Measurements from ENCODE around the gene ST8SIA5.

Gene ST8SIA5

GRCh38 chr18:46727177-46727576 lies 29.7 kb downstream of the ST8SIA5 start:
- no peaks in the 10 kb centered on the region for H3K4me1 ChIP-seq (ENCODE audit: insufficient read depth, low read length, severe bottlenecking)
- H3K9me3 ChIP-seq (ENCODE audit: low read length): 0 out of 2 replicates have a peak, but pooled peaks cover 2% of the 10 kb centered on the region
- no peaks in the 10 kb centered on the region for H3F3A ChIP-seq (ENCODE audit: insufficient read depth, low read length)
- H4K20me1 ChIP-seq (ENCODE audit: insufficient read depth, low read length): no peaks in the 10 kb centered on the region
- no peaks in the 10 kb centered on the region; the same call in 1 of the 2 replicates for H3K27me3 ChIP-seq (ENCODE audit: insufficient read depth, low read length)
- no peak overlapping the region for H3K9ac ChIP-seq (ENCODE audit: low read length)
- H3K79me2 ChIP-seq (ENCODE audit: insufficient read depth, low read length): no peaks in the 10 kb centered on the region
- TF ChIP-seq CTCF (IDR thresholded peaks at IDR 0.05; ENCODE audit: low read length) (no peak), EZH2 (IDR thresholded peaks at IDR 0.05; ENCODE audit: borderline replicate concordance, low read length) (no peak)
- no peaks in the 10 kb centered on the region; the same call in 1 of the 2 replicates for H3K36me3 ChIP-seq (ENCODE audit: insufficient read depth, low read length)
- no peak overlapping the region for H3K27ac ChIP-seq (ENCODE audit: low read depth, low read length, poor library complexity, severe bottlenecking)
- H3K4me2 ChIP-seq (ENCODE audit: low read length): no peak overlapping the region
- no peak overlapping the region for H3K4me3 ChIP-seq (ENCODE audit: low read depth, low read length, poor library complexity, severe bottlenecking)
- H3K9me2 ChIP-seq (ENCODE audit: low read depth, low read length): no peaks in the 10 kb centered on the region
- no peak overlapping the region for H2AFZ ChIP-seq (ENCODE audit: low read length)

GRCh38 chr18:46725310-46725709 lies 31.5 kb downstream of the ST8SIA5 start:
- Histone ChIP-seq H3K4me1 (ENCODE audit: insufficient read depth, low read length, severe bottlenecking) (no peaks in the 10 kb centered on the region), H3K9me3 (ENCODE audit: low read length) (no peaks in the 10 kb centered on the region), H3K4me3 (ENCODE audit: low read depth, low read length, poor library complexity, severe bottlenecking) (no peak overlapping the region), H4K20me1 (ENCODE audit: insufficient read depth, low read length) (no peaks in the 10 kb centered on the region), H3K9ac (ENCODE audit: low read length) (no peak overlapping the region), H3K9me2 (ENCODE audit: low read depth, low read length) (no peaks in the 10 kb centered on the region), H3K27ac (ENCODE audit: low read depth, low read length, poor library complexity, severe bottlenecking) (no peak overlapping the region), H2AFZ (ENCODE audit: low read length) (no peak overlapping the region), H3K4me2 (ENCODE audit: low read length) (no peak overlapping the region), H3K79me2 (ENCODE audit: insufficient read depth, low read length) (no peaks in the 10 kb centered on the region), H3F3A (ENCODE audit: insufficient read depth, low read length) (no peaks in the 10 kb centered on the region), H3K27me3 (ENCODE audit: insufficient read depth, low read length) (no peaks in the 10 kb centered on the region; the same call in 1 of the 2 replicates), H3K36me3 (ENCODE audit: insufficient read depth, low read length) (no peaks in the 10 kb centered on the region)
- TF ChIP-seq CTCF (IDR thresholded peaks at IDR 0.05; ENCODE audit: low read length) (no peak), EZH2 (IDR thresholded peaks at IDR 0.05; ENCODE audit: borderline replicate concordance, low read length) (no peak)

GRCh38 chr18:46723856-46724415 lies 32.9 kb downstream of the ST8SIA5 start:
- H3K27ac ChIP-seq (ENCODE audit: low read depth, low read length, poor library complexity, severe bottlenecking): no peak overlapping the region
- H4K20me1 ChIP-seq (ENCODE audit: insufficient read depth, low read length): no peaks in the 10 kb centered on the region

More at GRCh38 chr18:46723856-46724415, 32.9 kb downstream of the ST8SIA5 start:
- Histone ChIP-seq H3K4me1 (ENCODE audit: insufficient read depth, low read length, severe bottlenecking) (no peaks in the 10 kb centered on the region), H3F3A (ENCODE audit: insufficient read depth, low read length) (no peaks in the 10 kb centered on the region), H2AFZ (ENCODE audit: low read length) (no peak overlapping the region), H3K9me3 (ENCODE audit: low read length) (no peaks in the 10 kb centered on the region), H3K9me2 (ENCODE audit: low read depth, low read length) (no peaks in the 10 kb centered on the region), H3K9ac (ENCODE audit: low read length) (no peak overlapping the region), H3K36me3 (ENCODE audit: insufficient read depth, low read length) (no peaks in the 10 kb centered on the region), H3K4me3 (ENCODE audit: low read depth, low read length, poor library complexity, severe bottlenecking) (no peak overlapping the region), H3K4me2 (ENCODE audit: low read length) (no peak overlapping the region), H3K79me2 (ENCODE audit: insufficient read depth, low read length) (no peaks in the 10 kb centered on the region), H3K27me3 (ENCODE audit: insufficient read depth, low read length) (no peaks in the 10 kb centered on the region; the same call in 1 of the 2 replicates)
- TF ChIP-seq EZH2 (IDR thresholded peaks at IDR 0.05; ENCODE audit: borderline replicate concordance, low read length): no peak
- TF ChIP-seq CTCF (IDR thresholded peaks at IDR 0.05; ENCODE audit: low read length): no peak

All from OCI-LY1 (cell line).